ENCODE results near the gene SLC16A2.

- TF ChIP-seq, protein P1, sequence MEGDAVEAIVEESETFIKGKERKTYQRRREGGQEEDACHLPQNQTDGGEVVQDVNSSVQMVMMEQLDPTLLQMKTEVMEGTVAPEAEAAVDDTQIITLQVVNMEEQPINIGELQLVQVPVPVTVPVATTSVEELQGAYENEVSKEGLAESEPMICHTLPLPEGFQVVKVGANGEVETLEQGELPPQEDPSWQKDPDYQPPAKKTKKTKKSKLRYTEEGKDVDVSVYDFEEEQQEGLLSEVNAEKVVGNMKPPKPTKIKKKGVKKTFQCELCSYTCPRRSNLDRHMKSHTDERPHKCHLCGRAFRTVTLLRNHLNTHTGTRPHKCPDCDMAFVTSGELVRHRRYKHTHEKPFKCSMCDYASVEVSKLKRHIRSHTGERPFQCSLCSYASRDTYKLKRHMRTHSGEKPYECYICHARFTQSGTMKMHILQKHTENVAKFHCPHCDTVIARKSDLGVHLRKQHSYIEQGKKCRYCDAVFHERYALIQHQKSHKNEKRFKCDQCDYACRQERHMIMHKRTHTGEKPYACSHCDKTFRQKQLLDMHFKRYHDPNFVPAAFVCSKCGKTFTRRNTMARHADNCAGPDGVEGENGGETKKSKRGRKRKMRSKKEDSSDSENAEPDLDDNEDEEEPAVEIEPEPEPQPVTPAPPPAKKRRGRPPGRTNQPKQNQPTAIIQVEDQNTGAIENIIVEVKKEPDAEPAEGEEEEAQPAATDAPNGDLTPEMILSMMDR (IDR thresholded peaks at IDR 0.05; ENCODE audit: insufficient read depth, low read length, poor library complexity, severe bottlenecking): no peak
- no peak for TF ChIP-seq EZH2phosphoT487 (conservative IDR thresholded peaks at IDR 0.05; ENCODE audit: low read length)
Observed at GRCh38 chrX:74405973-74406489, 15.3 kb upstream of the SLC16A2 start.
